WTC11 (cell line): ENCODE results near the gene ERCC4.

ENCODE experiments used
- E2F1 ChIP-seq: sonication (generic); formaldehyde crosslinking; IDR thresholded peaks from 2 replicates; pipeline ENCODE4 v1.8.0; 2022; ENCODE audit warnings: mild to moderate bottlenecking, missing genetic modification reagents
- FOXK1 ChIP-seq: sonication (generic); formaldehyde crosslinking; IDR thresholded peaks from 2 replicates; pipeline ENCODE4 v1.8.0; 2022; ENCODE audit warnings: mild to moderate bottlenecking, moderate library complexity, missing genetic modification reagents
- FOXP1 ChIP-seq: sonication (generic); formaldehyde crosslinking; IDR thresholded peaks from 2 replicates; pipeline ENCODE4 v1.8.0; 2022; ENCODE audit warnings: missing genetic modification reagents, mild to moderate bottlenecking, moderate library complexity, borderline replicate concordance
- PREB ChIP-seq: sonication (generic); formaldehyde crosslinking; IDR thresholded peaks from 2 replicates; pipeline ENCODE4 v1.8.1; 2022; ENCODE audit warnings: mild to moderate bottlenecking, missing genetic modification reagents, moderate library complexity, borderline replicate concordance
- SMAD3 ChIP-seq: sonication (generic); formaldehyde crosslinking; IDR thresholded peaks from 2 replicates; pipeline ENCODE4 v1.8.0; 2022; ENCODE audit warnings: missing genetic modification reagents, mild to moderate bottlenecking, borderline replicate concordance
- TF ChIP-seq, protein P1 (sequence below): fragments of 200-600 bp; IDR thresholded peaks from 2 replicates; pipeline ENCODE4 v1.8.0; 2022; ENCODE audit warnings: antibody characterized with exemption
- TF ChIP-seq, protein P2 (sequence below): sonication (generic); formaldehyde crosslinking; IDR thresholded peaks from 2 replicates; pipeline ENCODE4 v1.8.0; 2023; ENCODE audit warnings: missing genetic modification reagents, mild to moderate bottlenecking, borderline replicate concordance

DNA sequence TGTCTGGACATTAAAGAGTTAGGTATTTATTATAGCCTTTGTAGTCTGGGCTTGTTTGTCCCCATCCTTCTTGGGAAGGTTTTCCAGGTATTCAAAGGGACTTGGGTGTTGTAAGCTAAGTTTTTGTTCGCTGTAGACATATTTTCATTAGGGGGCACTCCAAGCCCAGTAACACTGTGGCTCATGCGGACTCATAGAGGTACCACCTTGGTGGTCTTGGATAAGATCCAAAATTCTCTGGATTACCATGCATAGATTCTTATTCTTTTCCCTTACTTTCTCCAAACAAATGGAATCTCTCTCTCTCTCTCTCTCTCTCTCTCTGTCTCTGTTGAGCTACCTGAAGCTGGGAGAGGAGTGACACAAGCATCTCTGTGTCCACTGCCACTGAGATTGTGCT lies 48.9 kb downstream of the ERCC4 start:
- no peak for TF ChIP-seq FOXP1 (CRISPR knock-in tag)
- no peak for TF ChIP-seq SMAD3 (CRISPR knock-in tag)
- TF ChIP-seq PREB (CRISPR knock-in tag) = no peak
- TF ChIP-seq FOXK1 (CRISPR knock-in tag) = no peak
- TF ChIP-seq, protein P1, sequence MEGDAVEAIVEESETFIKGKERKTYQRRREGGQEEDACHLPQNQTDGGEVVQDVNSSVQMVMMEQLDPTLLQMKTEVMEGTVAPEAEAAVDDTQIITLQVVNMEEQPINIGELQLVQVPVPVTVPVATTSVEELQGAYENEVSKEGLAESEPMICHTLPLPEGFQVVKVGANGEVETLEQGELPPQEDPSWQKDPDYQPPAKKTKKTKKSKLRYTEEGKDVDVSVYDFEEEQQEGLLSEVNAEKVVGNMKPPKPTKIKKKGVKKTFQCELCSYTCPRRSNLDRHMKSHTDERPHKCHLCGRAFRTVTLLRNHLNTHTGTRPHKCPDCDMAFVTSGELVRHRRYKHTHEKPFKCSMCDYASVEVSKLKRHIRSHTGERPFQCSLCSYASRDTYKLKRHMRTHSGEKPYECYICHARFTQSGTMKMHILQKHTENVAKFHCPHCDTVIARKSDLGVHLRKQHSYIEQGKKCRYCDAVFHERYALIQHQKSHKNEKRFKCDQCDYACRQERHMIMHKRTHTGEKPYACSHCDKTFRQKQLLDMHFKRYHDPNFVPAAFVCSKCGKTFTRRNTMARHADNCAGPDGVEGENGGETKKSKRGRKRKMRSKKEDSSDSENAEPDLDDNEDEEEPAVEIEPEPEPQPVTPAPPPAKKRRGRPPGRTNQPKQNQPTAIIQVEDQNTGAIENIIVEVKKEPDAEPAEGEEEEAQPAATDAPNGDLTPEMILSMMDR = no peak
- TF ChIP-seq, protein P2, sequence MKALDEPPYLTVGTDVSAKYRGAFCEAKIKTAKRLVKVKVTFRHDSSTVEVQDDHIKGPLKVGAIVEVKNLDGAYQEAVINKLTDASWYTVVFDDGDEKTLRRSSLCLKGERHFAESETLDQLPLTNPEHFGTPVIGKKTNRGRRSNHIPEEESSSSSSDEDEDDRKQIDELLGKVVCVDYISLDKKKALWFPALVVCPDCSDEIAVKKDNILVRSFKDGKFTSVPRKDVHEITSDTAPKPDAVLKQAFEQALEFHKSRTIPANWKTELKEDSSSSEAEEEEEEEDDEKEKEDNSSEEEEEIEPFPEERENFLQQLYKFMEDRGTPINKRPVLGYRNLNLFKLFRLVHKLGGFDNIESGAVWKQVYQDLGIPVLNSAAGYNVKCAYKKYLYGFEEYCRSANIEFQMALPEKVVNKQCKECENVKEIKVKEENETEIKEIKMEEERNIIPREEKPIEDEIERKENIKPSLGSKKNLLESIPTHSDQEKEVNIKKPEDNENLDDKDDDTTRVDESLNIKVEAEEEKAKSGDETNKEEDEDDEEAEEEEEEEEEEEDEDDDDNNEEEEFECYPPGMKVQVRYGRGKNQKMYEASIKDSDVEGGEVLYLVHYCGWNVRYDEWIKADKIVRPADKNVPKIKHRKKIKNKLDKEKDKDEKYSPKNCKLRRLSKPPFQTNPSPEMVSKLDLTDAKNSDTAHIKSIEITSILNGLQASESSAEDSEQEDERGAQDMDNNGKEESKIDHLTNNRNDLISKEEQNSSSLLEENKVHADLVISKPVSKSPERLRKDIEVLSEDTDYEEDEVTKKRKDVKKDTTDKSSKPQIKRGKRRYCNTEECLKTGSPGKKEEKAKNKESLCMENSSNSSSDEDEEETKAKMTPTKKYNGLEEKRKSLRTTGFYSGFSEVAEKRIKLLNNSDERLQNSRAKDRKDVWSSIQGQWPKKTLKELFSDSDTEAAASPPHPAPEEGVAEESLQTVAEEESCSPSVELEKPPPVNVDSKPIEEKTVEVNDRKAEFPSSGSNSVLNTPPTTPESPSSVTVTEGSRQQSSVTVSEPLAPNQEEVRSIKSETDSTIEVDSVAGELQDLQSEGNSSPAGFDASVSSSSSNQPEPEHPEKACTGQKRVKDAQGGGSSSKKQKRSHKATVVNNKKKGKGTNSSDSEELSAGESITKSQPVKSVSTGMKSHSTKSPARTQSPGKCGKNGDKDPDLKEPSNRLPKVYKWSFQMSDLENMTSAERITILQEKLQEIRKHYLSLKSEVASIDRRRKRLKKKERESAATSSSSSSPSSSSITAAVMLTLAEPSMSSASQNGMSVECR (CRISPR knock-in tag) = no peak
- no peak for TF ChIP-seq E2F1
